Islet of Langerhans (tissue), 1 donor: Measurements from ENCODE around the gene SULT1A1.
"Not testable (repeated sequence)": the region's sequence is repeated elsewhere in the genome, so short reads cannot be mapped to it uniquely, and the experiment has no call there.

Experiments
- FAIRE-seq: peaks from one replicate; lab custom pipeline; 2011; peaks lifted over from hg19 to GRCh38; lab: Jason Lieb, UNC

SULT1A1 gene

GRCh38 chr16:28591355-28591754 is 18.5 kb downstream of the SULT1A1 start:
- FAIRE-seq = no peak

GRCh38 chr16:28590384-28591340 is 19.2 kb downstream of the SULT1A1 start:
- no peak for FAIRE-seq

GRCh38 chr16:28589930-28590329 is 19.9 kb downstream of the SULT1A1 start:
- no peak for FAIRE-seq

GRCh38 chr16:28589069-28589468 is 20.8 kb downstream of the SULT1A1 start:
- FAIRE-seq = no peak

- FAIRE-seq = no peak
Measured at GRCh38 chr16:28587386-28587785, 22.5 kb downstream of the SULT1A1 start.

- FAIRE-seq = no peak
Measured at GRCh38 chr16:28586466-28586865, 23.4 kb downstream of the SULT1A1 start.

GRCh38 chr16:28585674-28586073 is 24.2 kb downstream of the SULT1A1 start:
- no peak for FAIRE-seq

GRCh38 chr16:28580726-28581315 is 29.0 kb downstream of the SULT1A1 start:
- no peak for FAIRE-seq

GRCh38 chr16:28575446-28576109 is 34.3 kb downstream of the SULT1A1 start:
- no peak for FAIRE-seq

- FAIRE-seq = no peak
Measured at GRCh38 chr16:28574925-28575324, 34.9 kb downstream of the SULT1A1 start.

- no peak for FAIRE-seq
Measured at GRCh38 chr16:28573738-28574718, 35.8 kb downstream of the SULT1A1 start.

GRCh38 chr16:28572696-28573510 is 36.9 kb downstream of the SULT1A1 start:
- FAIRE-seq = no peak

- FAIRE-seq = no peak
Measured at GRCh38 chr16:28569968-28570752, 39.7 kb downstream of the SULT1A1 start.

GRCh38 chr16:28569021-28569420 is 40.8 kb downstream of the SULT1A1 start:
- no peak for FAIRE-seq

- no peak for FAIRE-seq
Measured at GRCh38 chr16:28567292-28567691, 42.6 kb downstream of the SULT1A1 start.

GRCh38 chr16:28566233-28566925 is 43.5 kb downstream of the SULT1A1 start:
- not testable (repeated sequence) for FAIRE-seq

GRCh38 chr16:28563218-28563617 is 46.6 kb downstream of the SULT1A1 start:
- no peak for FAIRE-seq

- no peak for FAIRE-seq
Measured at GRCh38 chr16:28562199-28562598, 47.6 kb downstream of the SULT1A1 start.

GRCh38 chr16:28561557-28562187 is 48.2 kb downstream of the SULT1A1 start:
- no peak for FAIRE-seq
